NCI-H1105 treated with DMSO at 0.1 percent for 48 hours (cell line): ENCODE data around the gene FKBP1C.
"Not testable (repeated sequence)": the region's sequence is repeated elsewhere in the genome, so short reads cannot be mapped to it uniquely, and the experiment has no call there.

Source experiments
- DNase-seq: peaks from one replicate; lab custom pipeline; 2025; lab: John Stamatoyannopoulos, UW

FKBP1C gene

DNA sequence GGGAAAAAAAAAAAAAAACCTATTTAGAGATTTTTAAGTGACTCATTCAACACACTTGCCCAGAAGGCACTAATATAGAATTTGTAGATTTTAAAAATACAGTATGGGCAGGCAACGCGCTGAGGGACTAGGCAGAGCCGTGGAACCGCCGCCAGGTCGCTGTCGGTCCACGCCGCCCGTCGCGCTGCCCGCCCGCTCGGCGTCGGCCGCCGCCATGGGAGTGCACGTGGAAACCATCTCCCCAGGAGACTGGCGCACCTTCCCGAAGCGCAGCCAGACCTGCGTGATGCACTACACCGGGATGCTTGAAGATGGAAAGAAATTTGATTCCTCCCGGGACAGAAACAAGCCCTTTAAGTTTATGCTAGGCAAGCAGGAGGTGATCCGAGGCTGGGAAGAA lies at the start of gene FKBP1C:
Gene FKBP1C, plus strand, starts transcription at position 127 of the 400 bp plus-strand sequence.
- DNase-seq: not testable (repeated sequence)

GRCh38 chr6:63164047-63164803 lies 47.0 kb upstream of the FKBP1C start:
- DNase-seq: not testable (repeated sequence)

GRCh38 chr6:63174173-63174572 lies 37.1 kb upstream of the FKBP1C start:
- DNase-seq: no peak

GRCh38 chr6:63176181-63176580 lies 35.1 kb upstream of the FKBP1C start:
- DNase-seq: no peak

DNA sequence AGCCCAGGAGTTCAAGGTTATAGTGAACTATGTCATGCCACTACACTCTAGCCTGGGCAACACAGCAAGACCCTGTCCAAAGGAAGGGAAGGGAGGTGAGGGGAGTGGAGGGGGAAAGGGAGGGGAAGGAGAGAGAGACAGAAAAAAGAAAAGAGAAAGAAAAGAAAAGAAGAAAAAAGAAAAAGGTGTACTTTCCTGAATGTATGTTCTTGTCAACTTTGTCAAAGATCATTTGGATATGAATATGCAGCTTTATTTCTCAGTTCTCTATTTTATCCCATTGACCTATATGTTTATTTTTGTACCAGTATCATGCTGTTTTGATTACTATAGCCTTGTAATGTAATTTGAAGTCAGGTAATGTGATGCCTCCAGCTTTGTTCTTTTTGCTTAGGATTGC lies 30.9 kb upstream of the FKBP1C start:
- no peak for DNase-seq

DNA sequence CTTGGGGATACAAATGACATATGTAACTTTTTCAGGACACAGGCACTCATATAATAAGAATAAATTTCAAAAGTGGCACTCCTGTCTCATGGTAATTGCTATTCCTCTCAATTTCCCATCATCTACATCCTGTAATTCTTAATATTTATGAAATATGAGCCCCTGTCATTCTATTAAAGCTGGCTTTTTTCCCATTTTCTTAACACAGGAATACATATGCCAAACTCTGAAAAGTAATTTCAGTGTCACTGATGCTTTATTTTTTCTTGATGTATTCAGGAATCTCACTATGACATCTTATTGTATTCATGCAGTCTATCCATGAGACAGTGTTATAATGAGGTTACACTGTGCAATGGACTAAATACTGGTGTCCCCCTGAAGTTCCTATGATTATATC lies 24.3 kb upstream of the FKBP1C start:
- DNase-seq: no peak

DNA sequence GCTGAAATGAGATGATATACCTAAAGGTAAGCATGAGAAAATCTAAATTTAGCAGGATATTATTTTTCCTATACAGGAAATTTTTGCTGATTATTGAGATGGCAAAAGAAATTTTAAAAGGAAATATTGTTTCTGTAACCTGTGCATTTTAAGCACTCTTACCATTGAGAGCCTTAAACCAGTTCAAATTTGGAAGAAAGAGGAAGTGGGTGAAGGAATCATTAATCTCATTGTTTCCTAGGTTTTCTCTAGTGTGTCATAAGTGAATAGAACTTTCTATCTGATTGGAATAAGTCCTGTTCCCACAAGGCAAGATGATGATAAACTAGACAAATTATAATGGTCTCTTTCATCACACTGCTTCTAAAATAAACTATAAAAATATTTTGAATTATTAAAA lies 22.4 kb upstream of the FKBP1C start:
- no peak for DNase-seq

DNA sequence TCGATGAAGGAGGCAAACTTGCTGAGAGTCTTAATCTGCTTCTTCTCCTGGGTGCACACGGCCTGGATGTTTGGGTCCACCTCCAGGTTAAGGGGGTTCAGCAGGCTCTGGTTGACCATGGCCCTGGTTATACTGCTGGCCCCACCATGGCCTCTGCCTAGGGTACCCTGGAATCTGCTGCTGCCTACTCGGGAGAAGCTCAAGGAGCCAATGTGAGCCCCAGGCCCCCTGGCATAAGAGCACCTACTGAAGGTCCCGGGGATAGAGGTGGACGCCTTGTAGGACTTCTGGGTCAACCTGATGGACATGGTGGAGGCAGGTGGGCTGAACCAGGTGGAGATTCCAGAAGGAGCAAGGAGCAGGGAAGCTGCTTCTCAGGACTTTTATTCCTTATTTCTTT lies 17.9 kb upstream of the FKBP1C start:
- no peak for DNase-seq

DNA sequence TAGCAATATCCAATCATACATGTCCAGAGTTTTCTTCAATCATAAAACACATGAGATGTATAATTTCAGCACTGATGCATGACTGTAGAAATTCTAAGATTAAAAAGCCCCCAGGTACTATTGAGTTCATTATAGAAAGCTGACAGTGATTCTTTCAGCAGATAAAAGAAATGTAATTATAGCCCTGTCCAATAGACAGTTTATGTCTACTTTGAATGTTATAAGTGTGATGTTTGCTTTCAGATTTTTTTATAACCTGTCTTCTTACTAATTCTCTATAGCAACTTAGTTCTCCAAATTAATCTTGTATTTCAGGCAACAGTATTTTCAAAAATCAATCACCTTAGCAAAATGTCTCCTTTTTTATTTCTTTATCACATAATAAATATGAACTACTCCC lies 13.5 kb upstream of the FKBP1C start:
- no peak for DNase-seq

- no peak for DNase-seq
Measured at GRCh38 chr6:63213325-63213724, 2.1 kb downstream of the FKBP1C start.

DNA sequence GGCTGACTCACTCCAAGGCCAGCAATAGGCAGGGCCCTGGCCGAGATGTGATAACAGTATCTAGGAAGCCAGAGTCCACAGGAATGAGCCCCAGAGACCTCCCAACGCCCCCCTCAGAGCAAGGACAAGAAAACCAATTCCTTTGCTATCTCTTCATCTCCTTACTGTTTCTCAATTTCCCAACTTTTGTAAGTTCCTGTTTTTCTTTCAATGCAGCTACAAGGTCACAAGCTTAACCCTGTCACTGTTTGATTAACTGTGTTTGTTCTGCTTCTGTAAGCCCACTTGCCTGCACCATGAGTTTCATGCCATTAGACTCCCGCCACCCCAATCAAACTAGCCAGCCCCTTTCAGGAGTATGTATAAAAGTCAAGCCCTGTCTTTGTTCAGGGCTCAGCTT lies 3.5 kb downstream of the FKBP1C start:
- DNase-seq: no peak

DNA sequence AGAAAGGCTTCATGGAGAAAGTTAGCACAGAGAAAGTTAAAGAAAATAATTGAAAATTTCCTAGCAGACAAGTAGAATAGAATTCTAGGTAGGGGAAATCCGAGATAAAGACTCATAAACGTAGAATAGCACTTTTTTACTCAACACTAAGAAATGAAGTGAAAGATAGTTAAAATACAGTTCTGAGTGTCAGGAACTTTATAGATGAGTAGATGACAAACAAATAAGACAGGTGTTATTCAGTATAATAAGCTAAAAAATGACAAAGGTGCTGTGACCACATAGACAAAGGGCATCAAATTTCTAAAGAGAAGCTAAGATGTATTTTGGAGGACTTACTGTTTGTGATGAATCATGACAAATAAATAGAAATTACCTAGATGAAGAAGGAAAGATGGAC lies 12.9 kb downstream of the FKBP1C start:
- DNase-seq: no peak

- DNase-seq: not testable (repeated sequence)
Measured at GRCh38 chr6:63225987-63226386, 14.7 kb downstream of the FKBP1C start.

DNA sequence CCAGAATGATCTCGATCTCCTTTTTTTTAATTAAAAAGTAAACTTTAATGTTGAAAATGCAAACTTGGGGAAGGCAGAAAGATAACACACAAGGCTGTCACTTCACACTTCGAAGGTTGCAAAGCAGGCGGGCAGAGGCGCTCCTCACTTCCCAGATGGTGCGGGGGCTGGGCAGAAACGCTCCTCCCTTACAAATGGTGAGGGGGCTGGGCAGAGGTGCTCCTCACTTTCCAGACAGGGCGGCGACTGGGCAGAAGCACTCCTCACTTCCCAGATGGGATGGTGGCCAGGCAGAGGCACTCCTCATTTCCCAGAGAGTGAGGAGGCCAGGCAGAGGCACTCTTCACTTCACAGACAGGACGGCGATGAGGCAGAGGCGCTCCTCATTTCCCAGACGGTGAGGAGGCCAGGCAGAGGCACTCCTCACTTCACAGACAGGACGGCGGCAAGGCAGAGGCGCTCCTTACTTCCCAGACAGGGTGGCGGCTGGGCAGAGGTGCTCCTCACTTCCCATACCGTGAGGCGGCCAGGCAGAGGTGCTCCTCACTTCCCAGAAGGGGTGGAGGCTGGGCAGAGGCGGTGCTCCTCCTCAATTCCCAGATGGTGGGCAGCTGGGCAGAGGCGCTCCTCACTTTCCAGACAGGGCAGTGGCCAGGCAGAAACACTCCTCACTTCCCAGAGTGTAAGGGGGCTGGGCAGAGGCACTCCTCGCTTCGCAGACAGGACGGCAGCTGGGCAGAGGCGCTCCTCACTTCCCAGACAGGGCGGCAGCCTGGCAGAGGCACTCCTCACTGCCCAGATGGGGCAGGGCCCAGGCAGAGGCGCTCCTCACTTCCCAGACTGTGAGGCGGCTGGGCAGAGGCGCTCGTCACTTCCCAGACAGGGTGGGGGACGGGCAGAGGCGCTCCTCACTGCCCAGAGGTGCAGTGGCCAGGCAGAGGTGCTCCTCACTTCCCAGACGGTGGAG lies 16.9 kb downstream of the FKBP1C start:
- not testable (repeated sequence) for DNase-seq

DNA sequence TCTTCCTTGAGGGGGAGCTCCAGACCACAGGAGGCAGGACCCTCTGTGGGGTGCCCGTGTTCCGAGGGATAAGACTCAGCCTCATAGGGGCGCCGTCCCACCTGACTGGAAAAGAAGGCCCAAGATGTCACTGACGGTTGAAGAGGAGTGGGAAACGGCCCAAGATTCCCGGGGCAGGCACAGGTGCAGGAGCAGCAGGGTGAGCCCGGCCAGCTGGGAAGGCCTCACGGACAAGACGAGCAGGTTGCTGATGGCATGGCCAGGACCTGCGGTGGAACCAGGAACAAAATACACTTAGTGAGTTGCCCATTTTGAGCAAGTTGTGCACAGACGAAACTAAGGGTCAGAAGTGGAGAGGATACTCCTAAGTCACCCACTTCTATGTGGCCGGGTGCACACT lies 18.8 kb downstream of the FKBP1C start:
- not testable (repeated sequence) for DNase-seq

DNA sequence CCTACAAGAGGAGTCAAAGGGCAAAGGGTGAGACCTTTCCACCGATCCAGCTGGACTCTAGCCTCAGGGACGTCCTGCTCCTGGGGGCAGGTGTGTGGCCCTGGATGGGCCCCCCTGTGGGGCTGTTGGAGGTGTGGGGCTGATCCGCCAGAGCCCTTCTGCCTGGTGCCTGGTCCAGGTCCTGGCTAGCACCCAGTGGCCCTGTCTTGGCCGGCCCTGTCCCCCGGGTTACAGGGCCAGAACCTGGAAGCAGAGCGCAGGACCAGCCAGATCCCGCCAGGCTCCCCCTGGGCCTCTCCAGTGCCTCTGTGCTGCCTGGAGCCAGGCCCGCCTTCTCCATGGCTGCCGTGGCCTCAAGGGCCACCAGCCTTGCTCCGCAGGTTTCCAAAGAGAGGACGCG lies 19.2 kb downstream of the FKBP1C start:
- DNase-seq: not testable (repeated sequence)

GRCh38 chr6:63236398-63236817 lies 25.1 kb downstream of the FKBP1C start:
- DNase-seq: no peak

DNA sequence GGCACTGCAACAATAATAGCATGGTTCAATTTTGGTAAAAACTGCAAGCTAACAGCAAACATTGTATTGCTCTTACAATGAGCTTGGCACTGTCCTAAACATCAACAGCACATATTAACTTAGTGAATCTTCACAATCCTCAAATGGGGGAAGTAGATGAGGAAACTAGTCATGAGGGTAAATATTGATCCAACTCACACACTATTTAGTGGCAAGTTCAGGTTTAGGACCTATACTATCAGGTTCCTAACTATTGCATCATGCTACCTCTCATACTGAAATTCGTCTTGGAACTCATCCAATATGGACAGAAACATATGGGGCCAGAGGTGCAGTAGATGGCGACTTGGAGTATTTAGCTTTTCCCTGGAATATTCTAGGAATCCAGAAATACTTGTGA lies 34.2 kb downstream of the FKBP1C start:
- DNase-seq: no peak

GRCh38 chr6:63245909-63246308 lies 34.6 kb downstream of the FKBP1C start:
- peak; percentile 6 for DNase-seq

- DNase-seq: no peak
Measured at GRCh38 chr6:63246581-63246980, 35.3 kb downstream of the FKBP1C start.

DNA sequence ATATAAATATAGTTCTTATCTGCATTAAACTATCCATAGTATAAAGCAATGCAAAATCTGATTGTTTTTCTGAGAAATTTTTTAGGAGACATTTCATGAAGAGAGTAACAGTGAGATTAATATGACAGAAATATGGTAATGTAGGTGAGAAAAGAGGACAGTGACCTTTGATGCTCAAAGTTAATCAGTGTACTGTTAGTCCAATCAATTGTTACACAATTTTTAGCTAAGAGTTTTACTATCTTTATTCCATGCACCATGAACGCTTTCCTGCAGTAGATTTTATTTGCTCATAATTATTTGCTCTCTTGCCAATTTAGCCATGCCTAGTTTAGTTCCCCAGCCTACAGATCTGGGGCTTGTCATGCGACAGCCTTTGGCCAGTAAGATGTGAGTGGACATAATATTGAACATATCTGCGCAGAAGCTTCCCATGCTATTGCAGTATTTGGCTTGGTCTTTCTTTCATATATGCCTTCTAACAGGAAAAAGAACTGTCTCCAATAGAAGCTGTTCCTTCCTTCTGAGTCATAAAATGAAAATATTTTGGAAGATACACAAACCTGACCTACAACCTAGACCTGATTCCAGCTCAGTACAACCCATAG lies 38.7 kb downstream of the FKBP1C start:
- no peak for DNase-seq

GRCh38 chr6:63259153-63259552 lies 47.9 kb downstream of the FKBP1C start:
- no peak for DNase-seq

- DNase-seq: no peak
Measured at GRCh38 chr6:63261820-63262219, 50.6 kb downstream of the FKBP1C start.
